ENCODE results near the gene SP2. TPM values are rescaled to one million over a fixed set of nuclear protein-coding genes. Genes with fewer than 3 reads are reported as not detected.

The SP2 gene
- total RNA-seq, 1 donor from 2014 or later = 12.1 TPM

GRCh38 chr17:47935961-47936360 is 39.9 kb downstream of the SP2 start:
- peak; percentile 83 for DNase-seq (ENCODE audit: low read depth)
- Histone ChIP-seq H2AFZ (ENCODE audit: low read depth, low read length) (no peak overlapping the region), H3K4me2 (ENCODE audit: low read length) (peak overlapping the region; percentile 25), H3K9me3 (ENCODE audit: insufficient read depth, low read depth, low read length) (no peaks in the 10 kb centered on the region), H3K79me2 (ENCODE audit: insufficient read depth, low read length) (no peaks in the 10 kb centered on the region), H3K9ac (ENCODE audit: low read length) (no peak overlapping the region), H4K20me1 (ENCODE audit: insufficient read depth, low read length) (no peaks in the 10 kb centered on the region), H3K27me3 (ENCODE audit: insufficient read depth, low read length) (no peaks in the 10 kb centered on the region), H3K27ac (ENCODE audit: low read depth, low read length) (no peak overlapping the region), H3K4me1 (ENCODE audit: insufficient read depth, low read length) (peaks cover 17% of the 10 kb centered on the region), H3K36me3 (ENCODE audit: insufficient read depth, low read length) (no peaks in the 10 kb centered on the region), H3K4me3 (ENCODE audit: insufficient read depth, low read depth, low read length) (no peak overlapping the region)
- Mint-ChIP-seq H3K4me1 (ENCODE audit: low read depth, unreplicated experiment) (peaks cover 4% of the 10 kb centered on the region), H3K27me3 (ENCODE audit: low read depth, unreplicated experiment) (peaks cover 6% of the 10 kb centered on the region), H3K4me3 (ENCODE audit: unreplicated experiment) (no peak overlapping the region), H3K36me3 (ENCODE audit: low read depth, unreplicated experiment) (peaks cover 5% of the 10 kb centered on the region), H3K9me3 (ENCODE audit: unreplicated experiment) (no peaks in the 10 kb centered on the region), H3K27ac (ENCODE audit: unreplicated experiment) (no peak overlapping the region)
- FAIRE-seq = no peak
- TF ChIP-seq EZH2 (IDR thresholded peaks at IDR 0.05; ENCODE audit: insufficient read depth, low read length) = no peak
- TF ChIP-seq, protein P1, sequence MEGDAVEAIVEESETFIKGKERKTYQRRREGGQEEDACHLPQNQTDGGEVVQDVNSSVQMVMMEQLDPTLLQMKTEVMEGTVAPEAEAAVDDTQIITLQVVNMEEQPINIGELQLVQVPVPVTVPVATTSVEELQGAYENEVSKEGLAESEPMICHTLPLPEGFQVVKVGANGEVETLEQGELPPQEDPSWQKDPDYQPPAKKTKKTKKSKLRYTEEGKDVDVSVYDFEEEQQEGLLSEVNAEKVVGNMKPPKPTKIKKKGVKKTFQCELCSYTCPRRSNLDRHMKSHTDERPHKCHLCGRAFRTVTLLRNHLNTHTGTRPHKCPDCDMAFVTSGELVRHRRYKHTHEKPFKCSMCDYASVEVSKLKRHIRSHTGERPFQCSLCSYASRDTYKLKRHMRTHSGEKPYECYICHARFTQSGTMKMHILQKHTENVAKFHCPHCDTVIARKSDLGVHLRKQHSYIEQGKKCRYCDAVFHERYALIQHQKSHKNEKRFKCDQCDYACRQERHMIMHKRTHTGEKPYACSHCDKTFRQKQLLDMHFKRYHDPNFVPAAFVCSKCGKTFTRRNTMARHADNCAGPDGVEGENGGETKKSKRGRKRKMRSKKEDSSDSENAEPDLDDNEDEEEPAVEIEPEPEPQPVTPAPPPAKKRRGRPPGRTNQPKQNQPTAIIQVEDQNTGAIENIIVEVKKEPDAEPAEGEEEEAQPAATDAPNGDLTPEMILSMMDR (IDR thresholded peaks at IDR 0.05; ENCODE audit: insufficient read depth, low read depth, low read length) = no peak

DNA sequence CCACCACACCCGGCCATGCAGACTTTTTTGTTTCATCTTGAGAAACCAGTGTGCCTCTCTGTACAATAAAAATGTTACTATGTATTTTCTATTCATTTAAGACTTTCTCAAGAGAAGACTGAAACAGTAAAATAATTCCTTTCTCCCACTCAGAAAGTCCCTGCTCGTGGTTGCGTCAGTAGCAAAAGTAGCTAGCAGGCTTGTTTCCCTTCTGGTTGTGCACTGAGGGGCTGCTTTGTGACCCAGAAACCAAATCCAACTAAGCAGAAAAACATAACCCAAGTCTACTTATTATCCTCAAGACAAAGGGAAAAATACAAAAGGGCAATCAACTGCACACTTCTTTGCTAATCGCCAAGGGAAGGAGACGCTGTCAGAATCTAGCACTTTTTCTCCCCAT is 41.9 kb downstream of the SP2 start:
- no peaks in the 10 kb centered on the region for H3K27me3 ChIP-seq (ENCODE audit: insufficient read depth, low read length)
- H3K79me2 ChIP-seq (ENCODE audit: insufficient read depth, low read length) = peaks cover 6% of the 10 kb centered on the region
- H3K9me3 ChIP-seq (ENCODE audit: insufficient read depth, low read depth, low read length) = no peaks in the 10 kb centered on the region
- FAIRE-seq (no peak), DNase-seq (ENCODE audit: low read depth) (no peak)
- H3K4me3 ChIP-seq (ENCODE audit: insufficient read depth, low read depth, low read length) = no peak overlapping the region
- no peak overlapping the region for H3K4me2 ChIP-seq (ENCODE audit: low read length)
- H3K9ac ChIP-seq (ENCODE audit: low read length) = no peak overlapping the region
- H3K4me1 Mint-ChIP-seq (ENCODE audit: low read depth, unreplicated experiment) = peaks cover 9% of the 10 kb centered on the region
- H3K4me3 Mint-ChIP-seq (ENCODE audit: unreplicated experiment) = no peak overlapping the region
- TF ChIP-seq, protein P1 (IDR thresholded peaks at IDR 0.05; ENCODE audit: insufficient read depth, low read depth, low read length) = no peak
- TF ChIP-seq EZH2 (IDR thresholded peaks at IDR 0.05; ENCODE audit: insufficient read depth, low read length) = no peak
- peaks cover 10% of the 10 kb centered on the region for H3K27me3 Mint-ChIP-seq (ENCODE audit: low read depth, unreplicated experiment)
- H3K27ac Mint-ChIP-seq (ENCODE audit: unreplicated experiment) = no peak overlapping the region
- no peak overlapping the region for H2AFZ ChIP-seq (ENCODE audit: low read depth, low read length)
- no peaks in the 10 kb centered on the region for H3K9me3 Mint-ChIP-seq (ENCODE audit: unreplicated experiment)
- H3K4me1 ChIP-seq (ENCODE audit: insufficient read depth, low read length) = peaks cover 31% of the 10 kb centered on the region
- no peaks in the 10 kb centered on the region for H4K20me1 ChIP-seq (ENCODE audit: insufficient read depth, low read length)
- no peak overlapping the region for H3K27ac ChIP-seq (ENCODE audit: low read depth, low read length)
- H3K36me3 Mint-ChIP-seq (ENCODE audit: low read depth, unreplicated experiment) = peaks cover 2% of the 10 kb centered on the region
- no peaks in the 10 kb centered on the region for H3K36me3 ChIP-seq (ENCODE audit: insufficient read depth, low read length)

GRCh38 chr17:47941246-47942095 is 45.4 kb downstream of the SP2 start, which contains the start of gene PNPO:
Gene PNPO (plus strand): TSS chr17:47941571. CDS start chr17:47941676, 105 bp downstream.
- Histone ChIP-seq H3K27ac (ENCODE audit: low read depth, low read length) (no peak within 1 kb of the TSS), H3K79me2 (ENCODE audit: insufficient read depth, low read length) (peaks cover 6% of the 10 kb centered on the region), H3K4me2 (ENCODE audit: low read length) (peak within 1 kb of the TSS; percentile 94), H3K4me1 (ENCODE audit: insufficient read depth, low read length) (peaks cover 18% of the 10 kb centered on the region), H4K20me1 (ENCODE audit: insufficient read depth, low read length) (no peaks in the 10 kb centered on the region), H3K9me3 (ENCODE audit: insufficient read depth, low read depth, low read length) (no peaks in the 10 kb centered on the region), H2AFZ (ENCODE audit: low read depth, low read length) (peak within 1 kb of the TSS; percentile 97), H3K36me3 (ENCODE audit: insufficient read depth, low read length) (no peaks in the 10 kb centered on the region), H3K27me3 (ENCODE audit: insufficient read depth, low read length) (no peaks in the 10 kb centered on the region), H3K4me3 (ENCODE audit: insufficient read depth, low read depth, low read length) (peak within 1 kb of the TSS; percentile 76), H3K9ac (ENCODE audit: low read length) (peak within 1 kb of the TSS; percentile 81)
- H3K27me3 Mint-ChIP-seq (ENCODE audit: low read depth, unreplicated experiment) = peaks cover 10% of the 10 kb centered on the region
- H3K4me3 Mint-ChIP-seq (ENCODE audit: unreplicated experiment) = peak within 1 kb of the TSS; percentile 83
- H3K9me3 Mint-ChIP-seq (ENCODE audit: unreplicated experiment) = no peaks in the 10 kb centered on the region
- H3K27ac Mint-ChIP-seq (ENCODE audit: unreplicated experiment) = peak within 1 kb of the TSS; percentile 89
- peak; percentile 20 for FAIRE-seq
- DNase-seq (ENCODE audit: low read depth) = peak; percentile 98
- peaks cover 4% of the 10 kb centered on the region for H3K4me1 Mint-ChIP-seq (ENCODE audit: low read depth, unreplicated experiment)
- H3K36me3 Mint-ChIP-seq (ENCODE audit: low read depth, unreplicated experiment) = peaks cover 4% of the 10 kb centered on the region
- TF ChIP-seq EZH2 (IDR thresholded peaks at IDR 0.05; ENCODE audit: insufficient read depth, low read length) = no peak
- TF ChIP-seq, protein P1 (IDR thresholded peaks at IDR 0.05; ENCODE audit: insufficient read depth, low read depth, low read length) = no peak
